Loucy (cell line): Measurements from ENCODE around the gene CTIF.

Experiments
- H2AFZ ChIP-seq: fragments of 200-600 bp; sonication (generic); 2 replicates; pipeline ENCODE4 v1.6.0; 2016; ENCODE audit warnings: antibody characterized with exemption, mild to moderate bottlenecking, low read length, moderate library complexity
- H3F3A ChIP-seq: fragments of 200-600 bp; 2 replicates; pipeline ENCODE4 v1.6.0; 2016; ENCODE audit warnings: antibody characterized with exemption, low read depth, mild to moderate bottlenecking
- H3K27me3 ChIP-seq: fragments of 200-600 bp; sonication (generic); 2 replicates; pipeline ENCODE4 v1.6.1; 2014; ENCODE audit warnings: low read length, mild to moderate bottlenecking; ENCODE audit not compliant: insufficient read depth, poor library complexity, severe bottlenecking
- H3K36me3 ChIP-seq: fragments of 200-600 bp; sonication (generic); 2 replicates; pipeline ENCODE4 v1.6.1; 2016; ENCODE audit warnings: low read length; ENCODE audit not compliant: insufficient read depth
- H3K4me1 ChIP-seq: fragments of 200-600 bp; sonication (generic); 2 replicates; pipeline ENCODE4 v1.5.1; 2014; ENCODE audit warnings: low read length, mild to moderate bottlenecking; ENCODE audit not compliant: insufficient read depth, poor library complexity, severe bottlenecking
- H3K4me2 ChIP-seq: fragments of 200-600 bp; sonication (generic); 2 replicates; pipeline ENCODE4 v1.6.0; 2014; ENCODE audit warnings: antibody characterized with exemption, low read length, low read depth, mild to moderate bottlenecking; ENCODE audit not compliant: poor library complexity, severe bottlenecking
- H3K4me3 ChIP-seq: fragments of 200-600 bp; sonication (generic); 2 replicates; pipeline ENCODE4 v1.5.1; 2014; ENCODE audit warnings: low read length, mild to moderate bottlenecking, mixed read lengths; ENCODE audit not compliant: poor library complexity, severe bottlenecking
- H3K79me2 ChIP-seq: fragments of 200-600 bp; sonication (generic); 2 replicates; pipeline ENCODE4 v1.6.1; 2014; ENCODE audit warnings: low read length; ENCODE audit not compliant: insufficient read depth
- H3K9ac ChIP-seq: fragments of 200-600 bp; sonication (generic); 2 replicates; pipeline ENCODE4 v1.6.0; 2014; ENCODE audit warnings: mild to moderate bottlenecking, low read depth, low read length, moderate library complexity; ENCODE audit not compliant: poor library complexity, severe bottlenecking
- H3K9me2 ChIP-seq: fragments of 200-600 bp; sonication (generic); replicated peaks from 2 replicates; pipeline ENCODE4 v1.6.1; 2016; ENCODE audit warnings: low read depth, low read length, mixed read lengths
- H3K9me3 ChIP-seq: fragments of 200-600 bp; sonication (generic); 2 replicates; pipeline ENCODE4 v1.6.1; 2014; ENCODE audit warnings: mild to moderate bottlenecking, antibody characterized with exemption, low read length, low read depth; ENCODE audit not compliant: insufficient read depth
- H4K20me1 ChIP-seq: fragments of 200-600 bp; sonication (generic); 2 replicates; pipeline ENCODE4 v1.6.0; 2014; ENCODE audit warnings: antibody characterized with exemption, low read length, mild to moderate bottlenecking; ENCODE audit not compliant: insufficient read depth, poor library complexity, severe bottlenecking
- CTCF ChIP-seq: fragments of 200-600 bp; sonication (generic); conservative IDR thresholded peaks from 2 replicates; pipeline ENCODE4 v1.5.1; 2014; ENCODE audit warnings: mild to moderate bottlenecking, antibody characterized with exemption, low read length
- EZH2phosphoT487 ChIP-seq: fragments of 200-600 bp; IDR thresholded peaks from 2 replicates; pipeline ENCODE4 v1.6.1; 2018; ENCODE audit warnings: antibody characterized with exemption, mild to moderate bottlenecking, moderate library complexity, borderline replicate concordance

Gene CTIF

GRCh38 chr18:48855422-48856377, 316.9 kb downstream of the CTIF start:
- Histone ChIP-seq H2AFZ (no peak overlapping the region), H3K9ac (no peak overlapping the region), H3K4me2 (no peak overlapping the region), H3K9me2 (no peaks in the 10 kb centered on the region), H3K27me3 (no peaks in the 10 kb centered on the region), H3F3A (no peaks in the 10 kb centered on the region), H4K20me1 (no peaks in the 10 kb centered on the region), H3K36me3 (peaks cover 6% of the 10 kb centered on the region; the same call in 1 of the 2 replicates), H3K4me3 (no peak overlapping the region), H3K9me3 (no peaks in the 10 kb centered on the region), H3K4me1 (no peaks in the 10 kb centered on the region), H3K79me2 (no peaks in the 10 kb centered on the region)
- no peak for TF ChIP-seq EZH2phosphoT487
- no peak for TF ChIP-seq CTCF

GRCh38 chr18:48857023-48857694, 318.3 kb downstream of the CTIF start:
- Histone ChIP-seq H2AFZ (no peak overlapping the region), H3K9me3 (no peaks in the 10 kb centered on the region), H4K20me1 (no peaks in the 10 kb centered on the region), H3K27me3 (no peaks in the 10 kb centered on the region), H3K79me2 (no peaks in the 10 kb centered on the region), H3K4me3 (no peak overlapping the region), H3K4me2 (no peak overlapping the region), H3K9ac (no peak overlapping the region), H3K4me1 (no peaks in the 10 kb centered on the region), H3K36me3 (peaks cover 6% of the 10 kb centered on the region; the same call in 1 of the 2 replicates), H3K9me2 (no peaks in the 10 kb centered on the region), H3F3A (no peaks in the 10 kb centered on the region)
- TF ChIP-seq EZH2phosphoT487 (no peak), CTCF (no peak)

DNA sequence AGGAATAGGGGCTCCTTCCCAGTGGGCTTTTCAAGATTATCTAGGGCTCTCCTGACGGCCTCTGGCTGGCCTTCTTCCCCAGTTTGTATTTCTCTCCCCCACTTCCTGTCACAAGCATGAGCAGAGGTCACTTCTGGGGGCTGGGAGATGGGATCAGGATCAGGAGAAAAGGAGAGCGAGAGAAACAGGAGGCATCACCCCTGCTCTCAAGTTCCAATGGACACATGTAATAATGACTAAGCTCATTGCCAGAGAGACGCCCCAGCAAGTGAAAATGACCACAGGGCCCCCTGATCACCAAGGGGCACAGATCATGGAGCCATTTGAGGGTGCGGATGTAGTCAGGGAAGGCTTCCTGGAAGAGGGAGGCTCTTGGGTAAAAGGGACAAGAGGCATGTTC, 319.8 kb downstream of the CTIF start:
- H3K4me2 ChIP-seq = no peak overlapping the region
- no peaks in the 10 kb centered on the region for H3K27me3 ChIP-seq
- H3K4me1 ChIP-seq = no peaks in the 10 kb centered on the region
- no peak overlapping the region for H2AFZ ChIP-seq
- H3K4me3 ChIP-seq = no peak overlapping the region
- peaks cover 6% of the 10 kb centered on the region; the same call in 1 of the 2 replicates for H3K36me3 ChIP-seq
- H3K9me2 ChIP-seq = no peaks in the 10 kb centered on the region
- H4K20me1 ChIP-seq = no peaks in the 10 kb centered on the region
- no peak overlapping the region for H3K9ac ChIP-seq
- no peaks in the 10 kb centered on the region for H3K9me3 ChIP-seq
- no peaks in the 10 kb centered on the region for H3K79me2 ChIP-seq
- no peaks in the 10 kb centered on the region for H3F3A ChIP-seq
- TF ChIP-seq EZH2phosphoT487 (no peak), CTCF (no peak)
